OCI-LY1 (cell line): Measurements from ENCODE around the gene CEACAM21.

Experiments used
- CTCF ChIP-seq: fragments of 200-600 bp; sonication (generic), shearing (Covaris generic); IDR thresholded peaks from 2 replicates; pipeline ENCODE4 v1.5.1; 2017; ENCODE audit warnings: mild to moderate bottlenecking, antibody characterized with exemption, low read length, moderate library complexity, mixed read lengths
- EZH2 ChIP-seq: fragments of 200-600 bp; sonication (generic), shearing (Covaris generic); IDR thresholded peaks from 2 replicates; pipeline ENCODE4 v1.8.0; 2017; ENCODE audit warnings: borderline replicate concordance, mixed run types, mild to moderate bottlenecking, antibody characterized with exemption, low read length, moderate library complexity, mixed read lengths

- TF ChIP-seq CTCF (no peak), EZH2 (no peak)
These were observed 12.0 kb upstream of the CEACAM21 start for GRCh38 chr19:41563854-41564514.
